ENCODE measurements around the gene VEGFB.
A peak's percentile ranks its signal among the peaks of the same experiment; 100 is the strongest.

Gene VEGFB

GRCh38 chr11:64211181-64211872 lies 23.1 kb upstream of the VEGFB start:
- no peak for DNase-seq

GRCh38 chr11:64216879-64217278 lies 17.5 kb upstream of the VEGFB start:
- no peak for DNase-seq

- DNase-seq = no peak
Measured at GRCh38 chr11:64218628-64219353, 15.6 kb upstream of the VEGFB start.

GRCh38 chr11:64219354-64219684 lies 15.1 kb upstream of the VEGFB start:
- DNase-seq = no peak

GRCh38 chr11:64219755-64220154 lies 14.6 kb upstream of the VEGFB start:
- no peak for DNase-seq

- DNase-seq = no peak
Measured at GRCh38 chr11:64220271-64220670, 14.1 kb upstream of the VEGFB start.

- no peak for DNase-seq
Measured at GRCh38 chr11:64220798-64221197, 13.6 kb upstream of the VEGFB start.

GRCh38 chr11:64222651-64223000 lies 11.8 kb upstream of the VEGFB start:
- no peak for DNase-seq

GRCh38 chr11:64223001-64223651 lies 11.3 kb upstream of the VEGFB start:
- DNase-seq = no peak

- no peak for DNase-seq
Measured at GRCh38 chr11:64224151-64224890, 10.1 kb upstream of the VEGFB start.

GRCh38 chr11:64224891-64225607 lies 9.3 kb upstream of the VEGFB start:
- DNase-seq = no peak

GRCh38 chr11:64225608-64226506 lies 8.5 kb upstream of the VEGFB start, which contains the start of the genes NUDT22 and TRPT1:
Gene NUDT22, plus strand, starts transcription at chr11:64226274. Its CDS starts 379 bp downstream, at chr11:64226653.
Gene TRPT1, minus strand, starts transcription at chr11:64226186. Its CDS starts 326 bp downstream, at chr11:64225860.
- DNase-seq = peak; percentile 82 to 94

- DNase-seq = peak; percentile 67 to 74
Measured at GRCh38 chr11:64226507-64227051, 7.8 kb upstream of the VEGFB start.

- DNase-seq = no peak
Measured at GRCh38 chr11:64227405-64227956, 6.9 kb upstream of the VEGFB start.

- no peak for DNase-seq
Measured at GRCh38 chr11:64229090-64229743, 5.2 kb upstream of the VEGFB start.

- no peak for DNase-seq
Measured at GRCh38 chr11:64229744-64230170, 4.6 kb upstream of the VEGFB start.

- DNase-seq = peak; percentile 71 to 74
Measured at GRCh38 chr11:64230171-64230984, 4.0 kb upstream of the VEGFB start, which contains the start of gene DNAJC4. Gene DNAJC4, plus strand, starts transcription at chr11:64230548. Its CDS starts 307 bp downstream, at chr11:64230855.

- no peak for DNase-seq
Measured at GRCh38 chr11:64230985-64231365, 3.4 kb upstream of the VEGFB start.

- no peak for DNase-seq
Measured at GRCh38 chr11:64231546-64231945, 2.8 kb upstream of the VEGFB start.

Data from inflammatory macrophage treated with lipopolysaccharide for 1 hour (primary cell).